NCI-H510A treated with DMSO at 0.1 percent for 48 hours (cell line): ENCODE results near the gene CTDSPL.

ENCODE experiments used
- DNase-seq: peaks from one replicate; lab custom pipeline; 2025; lab: John Stamatoyannopoulos, UW

CTDSPL gene

DNA sequence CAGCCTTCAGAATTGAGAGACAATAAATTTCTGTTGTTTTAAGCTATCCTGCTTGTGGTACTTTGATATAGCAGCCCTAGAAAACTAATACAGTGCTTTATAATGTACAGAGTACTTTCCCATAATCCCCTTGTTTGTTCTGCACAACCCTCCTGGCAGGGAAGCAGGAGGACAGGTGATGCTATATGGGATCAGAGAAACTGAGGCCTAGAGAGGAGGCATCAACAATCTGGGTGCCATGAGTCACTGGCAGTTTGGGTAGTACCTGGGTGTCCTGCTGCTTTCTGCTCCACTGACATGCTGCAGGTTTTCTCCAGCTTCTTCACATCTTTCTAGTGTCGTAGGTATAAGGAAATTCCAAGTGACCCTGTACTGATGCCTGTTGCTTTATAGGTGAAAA lies 55.0 kb downstream of the CTDSPL start:
- no peak for DNase-seq

DNA sequence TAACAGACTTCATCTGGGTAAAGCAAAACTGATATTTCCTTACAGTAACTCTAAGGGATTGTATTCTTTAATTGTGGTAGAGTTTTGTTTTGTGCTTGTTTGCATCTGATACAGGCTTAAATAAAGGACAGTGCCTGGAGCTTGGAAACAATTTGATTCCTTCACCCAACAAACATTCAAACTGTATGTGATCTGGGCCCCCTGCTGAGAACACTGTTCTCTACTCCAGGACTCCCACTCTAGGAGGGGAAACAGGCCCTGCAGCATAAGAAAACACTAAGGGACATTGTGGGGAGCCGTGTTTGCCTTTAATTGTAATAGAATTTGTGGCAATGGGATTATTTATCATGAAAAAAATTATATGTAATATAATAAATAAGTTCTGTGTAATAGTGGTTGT lies 56.9 kb downstream of the CTDSPL start:
- DNase-seq, result no peak

DNA sequence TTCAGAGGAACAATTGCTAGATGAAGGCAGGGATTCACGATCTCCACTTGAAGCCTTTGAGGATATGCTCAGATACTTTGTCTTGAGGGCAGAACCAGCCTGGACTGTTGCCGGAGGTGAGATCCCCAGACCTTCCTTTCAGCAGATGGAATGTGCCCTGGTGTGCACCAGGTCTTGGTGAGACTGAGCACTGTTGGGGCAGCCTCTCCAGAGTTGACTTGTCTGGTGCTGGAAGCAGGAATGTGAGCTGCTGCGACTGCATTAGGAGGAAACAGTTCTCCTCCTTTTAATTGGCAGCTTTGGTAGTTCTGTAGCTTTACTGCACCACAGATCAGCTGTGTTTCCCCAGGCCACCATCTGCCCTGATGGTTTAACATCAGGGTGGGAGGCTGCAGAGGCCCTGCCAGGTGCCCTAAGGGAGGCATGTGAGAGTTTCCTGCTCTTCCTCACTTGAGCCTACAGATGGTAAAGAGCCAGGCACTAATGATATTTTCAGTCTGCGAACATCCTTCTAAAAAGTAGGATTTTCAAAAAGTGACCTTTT lies 58.5 kb downstream of the CTDSPL start:
- DNase-seq, result no peak

DNA sequence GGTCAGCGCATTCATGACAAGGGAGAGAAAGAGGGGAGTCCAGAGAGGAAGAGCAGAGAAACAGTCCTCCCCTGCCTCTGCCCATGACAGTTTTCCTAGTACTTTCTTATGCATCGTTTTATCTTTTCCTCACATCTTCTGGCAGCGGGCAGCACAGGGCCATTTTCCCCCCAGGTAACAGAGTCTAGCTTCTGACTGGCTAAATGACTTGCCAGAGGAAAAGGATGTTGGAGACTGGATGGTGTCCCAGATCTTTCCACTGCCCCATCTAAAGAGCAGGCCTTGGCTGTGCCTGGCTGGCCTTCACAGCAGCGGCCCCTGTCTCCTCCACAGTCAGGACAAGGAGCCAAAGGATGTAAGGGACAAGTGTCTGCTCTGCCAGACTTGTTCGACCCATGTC lies 59.3 kb downstream of the CTDSPL start:
- DNase-seq, result no peak

DNA sequence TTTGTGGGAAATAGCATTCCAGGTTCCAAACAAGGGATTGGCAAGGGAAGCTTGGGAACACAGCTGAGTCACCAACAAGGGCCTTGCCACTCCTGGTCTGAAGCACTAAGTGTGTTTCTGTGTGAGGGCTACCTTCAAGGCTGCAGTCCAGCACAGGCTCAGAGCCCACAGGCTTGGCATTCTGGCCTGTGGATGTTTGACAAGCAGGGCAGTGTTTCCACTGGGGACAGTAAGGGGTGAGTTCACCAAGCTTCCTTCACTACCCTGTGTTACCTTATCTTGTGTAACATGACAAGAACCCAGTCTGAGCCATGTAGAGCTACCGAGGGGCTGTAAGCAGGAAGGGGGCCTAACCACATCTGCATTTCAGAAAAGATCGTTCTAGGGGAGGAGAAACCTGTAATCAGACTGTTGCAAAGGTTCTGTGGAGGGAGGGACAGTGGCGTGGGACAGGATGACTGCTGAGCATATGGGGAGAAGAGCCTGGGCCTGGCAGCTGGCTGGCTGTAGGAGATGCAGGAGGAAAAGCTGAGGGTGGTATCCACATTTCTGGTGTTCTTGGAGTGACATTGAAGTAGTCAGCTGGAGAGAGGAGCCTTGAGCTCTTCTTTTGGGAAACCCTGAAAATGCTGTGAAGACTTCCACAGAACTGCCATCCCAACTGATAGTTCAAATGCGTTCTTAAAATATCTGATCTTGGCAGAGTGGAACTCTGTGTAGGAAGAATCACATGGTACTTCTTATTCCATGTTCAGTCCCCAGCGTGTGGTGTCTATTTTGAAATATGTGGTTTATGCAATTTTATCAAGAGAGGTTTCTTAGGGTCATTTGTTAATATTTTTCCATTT lies 61.3 kb downstream of the CTDSPL start:
- no peak for DNase-seq

DNA sequence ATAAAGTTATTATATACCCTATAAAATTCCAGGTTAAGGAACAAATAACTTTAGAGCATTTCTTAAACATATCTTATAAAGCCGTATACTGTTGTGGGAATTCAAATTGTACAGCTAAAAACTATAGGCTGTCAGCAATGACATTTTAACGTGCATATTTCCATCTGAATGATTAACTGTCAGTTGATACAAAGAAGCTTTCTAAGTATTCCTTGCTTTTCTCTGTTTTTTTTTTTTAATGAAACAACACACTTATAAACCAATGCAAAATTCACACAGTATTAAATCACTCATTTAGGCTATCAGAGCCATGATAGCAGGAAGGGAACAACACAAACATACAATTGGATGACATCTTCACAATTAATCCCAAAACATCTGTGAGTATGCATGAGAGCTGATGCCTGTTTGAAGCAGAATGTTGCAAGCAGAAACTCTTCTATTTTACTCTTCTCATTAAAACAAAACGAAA lies 61.9 kb downstream of the CTDSPL start:
- DNase-seq, result no peak

DNA sequence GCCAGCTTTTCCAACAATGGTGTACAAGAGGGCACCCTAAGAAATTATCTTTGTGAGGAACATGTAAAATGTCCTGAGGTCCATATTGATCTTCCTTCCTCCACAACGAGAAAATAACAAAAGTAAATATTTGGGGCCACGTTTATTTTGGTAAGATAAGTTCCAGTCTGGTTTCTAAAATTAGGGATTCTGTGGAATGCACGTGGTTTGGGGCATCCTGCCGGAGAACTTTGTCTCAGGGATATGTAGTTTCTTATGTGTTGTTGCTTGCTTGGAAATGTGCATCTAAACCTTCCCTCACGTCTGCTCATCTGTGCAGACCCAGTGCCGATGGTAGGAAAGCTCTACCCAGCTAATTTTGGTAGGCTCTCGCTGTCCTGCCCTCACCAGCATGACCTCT lies 62.8 kb downstream of the CTDSPL start:
- no peak for DNase-seq

DNA sequence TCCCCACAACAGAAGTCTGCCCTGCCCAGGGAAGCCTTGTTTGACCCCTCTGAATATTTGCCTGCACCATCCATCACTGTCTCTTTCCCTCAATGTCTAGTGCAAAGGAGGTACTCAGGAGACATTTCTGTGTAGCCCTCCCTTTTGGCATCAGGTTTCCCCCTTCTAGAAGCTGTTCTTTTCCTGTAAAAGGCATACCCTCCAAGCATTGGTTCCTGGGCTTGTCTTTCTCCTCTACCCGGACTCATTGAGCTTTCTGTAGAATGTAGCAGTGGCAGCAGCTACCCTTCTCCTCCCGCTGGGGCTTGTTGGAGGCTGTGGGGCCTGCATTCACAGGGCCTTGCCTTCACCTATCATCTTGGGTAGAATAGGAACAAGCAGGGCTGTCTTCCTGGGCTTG lies 63.5 kb downstream of the CTDSPL start:
- DNase-seq, result no peak

DNA sequence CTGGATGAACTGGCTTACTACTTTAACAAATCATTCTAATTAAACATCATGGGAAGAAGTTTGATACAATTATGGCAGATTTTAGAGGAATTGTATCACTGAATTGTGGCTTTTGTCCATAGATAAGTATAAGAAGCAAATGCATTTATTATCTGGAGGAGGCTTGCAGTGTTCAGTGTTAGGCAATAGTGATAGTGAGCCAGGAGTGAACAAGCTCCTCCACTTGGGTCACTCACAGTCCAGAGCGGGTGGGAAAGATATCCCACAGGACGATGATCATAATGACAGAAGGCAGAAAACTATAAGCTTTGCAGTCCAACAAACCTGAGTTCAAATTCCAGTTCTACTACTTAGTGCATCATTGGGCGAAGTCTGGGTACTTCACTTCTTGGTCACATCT lies 64.9 kb downstream of the CTDSPL start:
- DNase-seq, result no peak

DNA sequence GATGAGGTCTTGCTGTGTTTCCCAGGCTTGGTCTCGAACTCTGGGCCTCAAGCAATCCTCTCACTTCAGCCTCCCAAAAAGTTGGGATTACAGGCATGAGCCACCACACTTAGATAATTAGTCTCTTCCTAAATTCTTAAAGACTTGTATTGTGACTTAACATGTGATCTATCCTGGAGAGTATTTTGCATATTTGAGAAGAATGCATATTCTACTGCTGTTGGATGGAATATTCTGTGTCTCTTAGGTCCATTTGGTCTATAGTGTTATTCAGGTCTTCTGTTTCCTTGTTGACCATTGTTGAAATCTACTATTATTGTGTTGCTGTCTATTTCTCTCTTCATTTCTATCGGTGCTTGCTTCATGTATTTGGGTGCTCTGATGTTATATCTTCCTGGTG lies 68.8 kb downstream of the CTDSPL start:
- no peak for DNase-seq

DNA sequence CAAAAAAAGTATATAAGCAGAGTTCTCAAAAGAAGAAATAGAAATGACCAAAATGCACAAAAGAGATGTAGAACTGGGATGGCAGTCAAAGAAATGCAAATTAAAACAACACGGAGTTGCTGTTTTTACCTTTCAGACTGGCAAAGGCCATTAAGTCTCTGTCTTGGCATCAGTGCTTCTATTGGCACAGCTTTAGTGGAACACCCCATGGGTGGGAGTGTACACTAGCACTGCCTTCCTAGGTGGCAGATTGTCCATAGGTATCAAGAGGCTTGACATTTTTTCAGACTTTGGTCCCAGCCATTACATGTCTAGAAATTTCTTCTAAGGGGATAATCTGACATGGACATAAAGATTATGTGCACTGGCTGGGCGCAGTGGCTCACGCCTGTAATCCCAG lies 70.8 kb downstream of the CTDSPL start:
- DNase-seq, result no peak

DNA sequence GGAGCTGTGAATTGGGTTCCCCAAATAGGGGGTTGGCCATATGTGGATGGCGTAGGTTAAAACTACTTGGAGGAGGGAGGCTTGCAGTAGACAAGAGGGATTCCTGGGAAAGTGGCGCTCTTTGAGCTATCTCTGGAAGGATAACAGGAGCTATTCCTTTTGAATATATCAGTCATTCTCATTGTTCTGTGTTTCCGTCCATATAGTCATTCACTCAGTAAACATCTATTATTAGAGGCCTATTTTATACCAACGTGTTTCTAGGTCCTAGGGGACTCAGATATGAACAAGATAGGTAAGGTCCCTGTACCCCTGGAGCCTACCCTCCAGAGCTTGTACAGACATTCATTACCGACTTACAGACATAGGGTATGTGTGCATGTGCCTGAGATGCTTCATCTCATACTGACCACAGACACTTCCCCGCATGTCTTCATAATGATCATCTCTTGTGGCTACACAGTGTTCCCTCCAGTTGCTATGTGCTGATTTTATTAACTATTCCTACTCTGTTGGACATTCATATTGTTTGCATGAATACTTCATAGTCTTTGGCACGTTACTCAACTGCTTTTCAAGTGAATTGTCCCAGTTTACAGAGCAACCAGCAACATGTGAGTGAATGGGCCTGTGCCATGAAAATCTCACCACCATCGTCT lies 73.1 kb downstream of the CTDSPL start:
- DNase-seq, result no peak

DNA sequence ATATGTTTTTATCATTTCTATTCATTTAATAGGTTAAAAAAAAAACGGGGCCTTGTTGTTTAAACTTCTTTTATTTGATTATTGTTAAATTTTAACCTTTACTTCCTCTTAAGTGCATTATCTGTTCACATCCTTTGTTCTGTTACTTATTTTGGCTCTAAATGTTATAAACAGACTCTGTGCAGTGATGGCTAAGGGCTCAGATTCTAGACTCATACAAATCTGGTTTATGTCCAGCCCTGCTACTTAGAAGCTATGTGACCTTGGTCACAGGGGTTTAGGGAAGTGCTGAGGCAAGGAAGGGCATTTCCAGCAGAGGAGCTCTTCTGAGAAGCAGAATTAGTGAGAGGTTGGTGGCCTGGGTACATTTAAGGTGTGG lies 73.6 kb downstream of the CTDSPL start:
- no peak for DNase-seq

DNA sequence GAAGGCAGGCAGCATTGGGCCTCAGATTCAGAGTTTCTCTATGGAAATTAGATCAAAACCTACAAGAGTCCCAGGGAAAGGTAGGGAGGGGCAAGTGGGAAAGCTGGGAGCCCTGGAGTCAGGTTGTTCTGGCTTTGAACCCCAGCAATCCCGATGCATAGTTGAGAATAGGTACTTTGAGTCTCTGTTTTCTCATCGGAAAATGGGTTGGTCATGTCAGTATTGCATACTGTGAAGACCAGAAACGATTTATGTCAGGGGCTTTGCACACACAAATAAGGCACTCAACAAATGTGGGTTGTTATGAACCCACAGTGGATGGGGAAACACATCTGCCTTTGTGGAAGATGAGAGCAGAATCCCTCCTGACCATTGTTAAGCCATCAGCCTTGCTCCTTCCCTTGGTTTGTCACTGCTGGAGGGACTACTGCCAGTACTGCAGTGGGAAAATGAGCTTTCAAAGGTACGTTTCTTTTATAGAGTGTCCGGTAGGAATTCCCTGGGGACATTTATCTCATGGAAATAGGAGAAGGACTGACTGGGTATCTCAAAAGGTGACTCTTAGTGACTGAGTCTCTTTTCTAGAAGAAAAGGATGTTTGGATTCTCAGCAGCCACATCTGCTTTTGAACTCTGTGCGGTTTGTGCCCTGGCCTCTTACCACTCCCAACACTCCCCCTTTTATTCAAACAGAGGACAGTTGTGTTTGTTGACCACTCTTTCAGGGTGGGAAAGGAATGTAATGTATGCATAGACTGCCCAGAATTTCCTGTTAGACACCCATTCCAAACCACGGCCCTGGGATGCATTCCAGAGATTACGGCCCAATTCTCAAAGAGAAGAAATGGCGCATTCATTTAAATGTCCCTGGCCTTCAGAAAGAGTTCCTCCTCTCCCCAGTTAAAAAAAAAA lies 74.3 kb downstream of the CTDSPL start:
- DNase-seq, result no peak

DNA sequence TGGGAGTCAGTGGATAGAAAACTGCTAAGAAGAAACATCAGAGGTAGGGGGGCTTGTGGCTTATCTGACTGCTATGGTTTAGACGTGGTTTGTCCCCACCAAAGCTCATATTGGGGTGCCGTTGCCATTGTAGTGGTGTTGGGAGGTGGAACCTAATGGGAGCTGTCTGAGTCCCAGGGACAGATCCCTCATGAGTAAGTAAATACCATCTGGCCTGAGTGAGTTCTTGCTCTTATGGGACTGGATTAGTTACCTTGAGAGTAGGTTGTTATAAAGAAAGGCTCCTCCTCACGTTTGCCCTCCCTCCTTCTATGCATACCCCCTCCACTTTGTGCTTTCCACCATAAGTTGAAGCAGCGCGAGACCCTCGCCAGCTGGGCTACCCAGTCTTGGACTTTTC lies 75.5 kb downstream of the CTDSPL start:
- DNase-seq, result no peak

DNA sequence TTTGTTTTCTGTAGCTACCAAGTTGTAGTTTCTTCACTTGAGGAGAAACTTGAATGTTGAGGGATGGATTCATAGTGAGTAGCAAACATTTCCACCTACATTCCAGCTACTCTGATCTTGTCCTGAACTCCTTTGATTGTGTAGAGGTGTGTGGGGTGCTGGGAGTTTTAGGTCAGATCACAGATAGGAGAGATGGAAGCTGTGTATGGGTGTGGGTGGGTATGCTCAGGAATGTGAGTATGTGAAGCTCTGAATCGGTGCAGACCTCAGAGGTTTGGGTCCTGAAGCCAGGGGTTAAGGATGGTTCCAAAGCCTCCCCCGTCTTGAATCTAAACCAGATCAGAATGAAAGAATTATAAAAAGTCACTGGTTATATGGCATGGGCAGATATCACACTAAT lies 76.3 kb downstream of the CTDSPL start:
- DNase-seq, result no peak

DNA sequence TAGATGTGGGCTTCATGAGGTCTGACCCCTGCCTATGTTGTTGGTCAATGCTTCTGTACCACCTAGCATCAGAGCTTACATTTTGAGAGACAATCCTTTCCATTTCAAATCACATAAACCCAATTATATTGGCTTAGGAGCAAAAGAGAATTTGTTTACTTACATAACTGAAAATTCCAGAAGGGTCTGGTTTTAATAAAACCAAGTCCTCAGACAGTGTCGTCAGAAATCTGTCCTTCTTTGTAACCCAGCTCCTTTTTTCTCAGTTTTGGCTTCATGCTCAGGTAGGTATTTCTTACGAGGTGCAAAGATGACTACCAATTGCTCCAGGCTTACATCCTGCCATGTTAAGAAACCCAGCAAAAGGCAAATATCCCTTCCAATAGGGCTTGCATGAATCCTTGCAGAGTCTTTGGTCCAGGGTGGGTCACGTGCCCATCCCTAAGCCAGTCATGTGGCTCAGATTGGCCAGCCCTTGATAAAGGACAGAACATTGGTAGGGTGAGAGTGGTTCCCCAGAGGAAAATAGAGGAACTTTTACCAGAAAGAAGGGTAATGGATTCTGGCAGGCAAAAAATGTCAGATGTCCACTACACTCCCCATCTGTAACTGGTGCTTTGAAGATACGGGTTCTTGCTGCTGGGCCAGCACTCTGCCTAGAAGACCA lies 78.7 kb downstream of the CTDSPL start:
- no peak for DNase-seq

DNA sequence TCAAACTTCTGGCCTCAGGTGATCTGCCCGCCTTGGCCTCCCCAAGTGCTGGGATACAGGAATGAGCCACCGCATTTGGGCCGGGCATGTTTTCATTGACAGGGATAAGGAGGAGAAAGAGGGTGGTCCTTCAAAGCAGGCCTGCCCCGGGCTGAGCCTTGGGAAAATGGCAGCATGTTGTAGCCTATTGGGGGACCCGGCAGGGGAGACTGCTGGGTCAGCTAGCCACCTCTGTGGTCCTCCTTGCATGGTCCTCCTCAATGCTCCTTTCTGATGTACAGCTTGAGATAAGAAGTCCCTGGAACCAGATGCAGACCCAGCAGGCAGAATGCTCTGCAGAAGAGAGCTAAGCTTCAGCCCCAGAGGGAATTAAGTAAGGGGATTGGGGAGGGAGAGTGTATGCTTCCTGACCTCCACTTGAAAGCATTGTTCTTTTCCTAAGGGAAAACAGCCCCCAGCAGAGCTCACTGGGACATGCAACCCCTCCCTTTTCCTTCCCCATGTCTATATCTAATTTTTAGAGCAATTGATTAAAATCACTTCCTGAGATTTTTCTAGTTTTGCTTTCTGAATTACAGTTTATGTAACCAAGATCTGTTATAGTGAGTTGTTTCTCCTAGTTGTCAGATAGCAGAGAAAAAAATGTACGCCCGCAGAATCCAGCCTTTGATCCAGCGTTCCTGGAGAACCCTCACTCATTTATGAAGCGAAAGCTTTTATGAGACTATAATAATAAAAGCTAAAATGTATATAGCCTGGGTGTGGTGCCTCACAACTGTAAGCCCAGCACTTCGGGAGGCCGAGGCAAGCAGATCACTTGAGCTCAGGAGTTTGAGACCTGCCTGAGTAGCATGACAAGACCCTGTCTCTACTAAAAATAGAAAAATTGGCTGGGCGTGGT lies 80.2 kb downstream of the CTDSPL start:
- DNase-seq, result no peak

DNA sequence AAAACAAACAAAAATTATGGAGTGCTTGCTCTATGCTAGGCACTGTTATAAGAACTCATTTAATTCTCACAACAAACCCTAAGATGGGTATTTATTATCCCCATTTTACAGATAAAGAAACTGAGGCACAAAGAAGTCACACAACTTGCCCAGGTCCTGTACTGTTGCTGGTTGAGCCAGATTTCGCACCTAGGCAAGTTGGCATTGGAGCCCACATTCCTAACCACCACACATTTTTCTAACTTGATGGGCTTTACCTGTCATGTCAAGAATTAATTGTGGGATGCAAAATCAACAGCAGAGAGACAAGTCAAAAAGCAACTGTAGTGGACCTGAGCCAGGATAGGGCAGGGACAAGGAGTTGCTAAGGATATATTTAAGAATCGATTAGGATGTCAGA lies 81.0 kb downstream of the CTDSPL start:
- no peak for DNase-seq

DNA sequence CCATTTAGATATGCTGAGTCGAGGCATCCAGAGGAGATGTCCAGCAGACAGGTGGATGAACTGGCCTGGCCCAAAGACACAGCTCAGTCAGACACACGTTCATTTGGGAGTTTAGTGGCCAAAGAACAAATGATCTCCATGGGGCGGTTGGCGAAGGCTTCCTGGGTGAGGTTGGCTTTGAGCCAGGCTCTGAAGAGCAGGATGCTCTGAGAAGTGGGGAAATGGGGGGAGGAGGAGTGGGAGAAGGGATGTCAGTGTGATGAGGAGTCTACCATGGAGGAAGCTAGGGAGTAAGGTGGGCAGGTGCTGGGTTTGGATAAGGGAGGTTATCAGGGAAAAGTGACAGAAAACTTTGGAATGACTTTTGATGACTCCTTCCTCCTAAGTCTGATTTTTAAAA lies 81.4 kb downstream of the CTDSPL start:
- DNase-seq, result no peak
